SIG-M5 (cell line): ENCODE measurements around the gene GLI1.
"Not testable (repeated sequence)": the region's sequence is repeated elsewhere in the genome, so short reads cannot be mapped to it uniquely, and the experiment has no call there.

Experiments
- DNase-seq: peaks from one replicate; lab custom pipeline; 2025; lab: John Stamatoyannopoulos, UW

GLI1 gene

DNA sequence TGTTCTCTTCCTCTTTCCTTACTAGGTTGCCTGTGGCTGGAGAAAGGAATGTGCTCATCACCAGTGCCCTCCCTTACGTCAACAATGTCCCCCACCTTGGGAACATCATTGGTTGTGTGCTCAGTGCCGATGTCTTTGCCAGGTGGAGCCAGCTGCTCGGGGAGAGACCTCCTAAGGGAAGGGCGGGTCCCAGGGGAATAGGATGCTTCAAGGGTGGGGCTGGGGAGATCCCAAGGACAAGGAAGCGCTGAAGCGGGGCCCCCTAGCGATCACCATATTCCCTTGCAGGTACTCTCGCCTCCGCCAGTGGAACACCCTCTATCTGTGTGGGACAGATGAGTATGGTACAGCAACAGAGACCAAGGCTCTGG, 38.5 kb downstream of the GLI1 start:
- DNase-seq = no peak

DNA sequence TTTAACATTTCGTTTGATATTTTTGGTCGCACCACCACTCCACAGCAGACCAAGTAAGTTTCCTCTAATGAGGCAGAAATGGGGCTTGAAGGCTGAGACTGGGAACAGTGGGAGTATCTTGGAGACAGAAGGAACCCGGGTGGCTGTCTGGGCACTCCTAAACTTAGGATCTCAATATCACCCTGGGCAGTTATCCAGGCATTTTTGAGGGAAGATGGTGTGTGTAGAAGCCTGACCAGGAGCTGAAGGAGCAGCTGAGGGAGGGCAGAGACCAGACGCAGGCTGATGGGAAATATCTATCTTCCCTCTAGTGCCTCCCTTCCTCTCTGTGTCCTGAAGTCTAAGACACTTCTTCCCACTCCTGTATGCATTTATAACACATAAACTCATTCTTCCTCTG, 39.0 kb downstream of the GLI1 start:
- no peak for DNase-seq

DNA sequence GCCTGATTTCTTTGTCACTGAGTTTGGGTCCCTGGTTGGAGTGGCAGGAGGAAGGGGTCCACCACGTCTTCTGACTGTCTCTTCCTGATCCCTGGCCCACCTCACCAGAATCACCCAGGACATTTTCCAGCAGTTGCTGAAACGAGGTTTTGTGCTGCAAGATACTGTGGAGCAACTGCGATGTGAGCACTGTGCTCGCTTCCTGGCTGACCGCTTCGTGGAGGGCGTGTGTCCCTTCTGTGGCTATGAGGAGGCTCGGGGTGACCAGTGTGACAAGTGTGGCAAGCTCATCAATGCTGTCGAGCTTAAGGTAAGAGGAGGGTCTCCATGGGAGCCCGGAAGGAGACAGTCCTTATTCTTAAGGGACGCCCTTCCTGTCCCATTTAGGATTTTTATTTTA, 40.6 kb downstream of the GLI1 start:
- no peak for DNase-seq

DNA sequence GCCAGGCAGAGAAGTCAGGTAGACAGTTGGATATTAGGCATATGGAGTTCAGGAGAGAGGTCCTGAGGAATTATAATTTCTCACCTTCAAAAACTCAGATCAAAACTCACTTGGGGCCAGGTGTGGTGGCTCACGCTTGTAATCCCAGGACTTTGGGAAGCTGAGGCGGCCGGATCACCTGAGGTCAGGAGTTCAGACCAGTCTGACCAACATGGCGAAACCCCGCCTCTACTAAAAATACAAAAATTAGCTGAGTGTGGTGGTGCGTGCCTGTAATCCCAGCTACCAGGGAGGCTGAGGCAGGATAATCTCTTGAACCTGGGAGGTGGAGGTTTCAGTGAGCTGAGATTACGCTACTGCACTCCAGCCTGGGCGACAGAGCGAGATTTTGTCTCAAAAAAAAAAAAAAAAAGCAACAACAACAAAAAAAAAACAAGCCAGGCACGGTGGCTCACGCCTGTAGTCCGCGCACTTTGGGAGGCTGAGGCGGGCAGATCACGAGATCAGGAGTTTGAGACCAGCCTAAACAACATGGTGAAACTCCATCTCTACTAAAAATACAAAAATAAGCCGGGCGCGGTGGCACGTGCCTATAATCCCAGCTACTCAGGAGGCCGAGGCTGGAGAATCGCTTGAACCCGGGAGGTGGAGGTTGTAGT, 42.9 kb downstream of the GLI1 start:
- not testable (repeated sequence) for DNase-seq

DNA sequence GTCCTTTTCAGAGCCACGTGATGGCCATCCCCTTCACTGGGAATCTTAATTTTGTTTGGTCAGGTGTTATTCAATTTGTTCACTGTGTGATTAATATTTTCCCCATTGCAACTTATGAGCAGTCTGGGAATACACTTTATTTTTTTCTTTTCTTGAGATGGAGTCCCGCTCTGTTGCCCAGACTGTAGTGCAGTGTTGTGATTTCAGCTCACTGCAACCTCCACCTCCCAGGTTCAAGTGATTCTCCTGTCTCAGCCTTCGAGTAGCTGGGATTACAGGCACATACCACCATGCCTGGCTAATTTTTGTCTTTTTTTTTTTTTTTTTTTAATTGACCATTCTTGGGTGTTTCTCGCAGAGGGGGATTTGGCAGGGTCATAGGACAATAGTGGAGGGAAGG, 47.0 kb downstream of the GLI1 start:
- not testable (repeated sequence) for DNase-seq

GRCh38 chr12:57507796-57508195, 48.2 kb downstream of the GLI1 start:
- not testable (repeated sequence) for DNase-seq

GRCh38 chr12:57511161-57511560, 51.6 kb downstream of the GLI1 start:
- no peak for DNase-seq

DNA sequence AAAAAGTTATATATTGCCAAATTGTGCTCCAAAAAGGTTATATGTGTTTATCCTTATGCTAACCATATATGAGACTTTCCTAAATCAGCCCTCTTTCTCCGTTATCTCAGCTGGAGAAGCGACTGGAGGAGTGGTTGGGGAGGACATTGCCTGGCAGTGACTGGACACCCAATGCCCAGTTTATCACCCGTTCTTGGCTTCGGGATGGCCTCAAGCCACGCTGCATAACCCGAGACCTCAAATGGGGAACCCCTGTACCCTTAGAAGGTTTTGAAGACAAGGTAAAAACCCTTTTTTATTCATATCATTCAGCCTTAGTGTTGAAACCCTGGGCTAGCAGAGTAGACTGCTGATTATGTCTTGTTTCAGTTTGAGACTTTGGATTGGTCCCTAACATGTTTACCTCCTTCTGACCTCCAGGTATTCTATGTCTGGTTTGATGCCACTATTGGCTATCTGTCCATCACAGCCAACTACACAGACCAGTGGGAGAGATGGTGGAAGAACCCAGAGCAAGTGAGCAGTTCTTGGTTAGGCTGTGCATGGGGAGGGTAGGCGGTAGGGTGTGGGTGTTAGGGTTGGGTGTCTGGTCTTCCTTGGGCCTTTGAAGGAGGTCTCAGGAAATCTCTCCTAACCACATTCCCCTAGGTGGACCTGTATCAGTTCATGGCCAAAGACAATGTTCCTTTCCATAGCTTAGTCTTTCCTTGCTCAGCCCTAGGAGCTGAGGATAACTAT, 52.2 kb downstream of the GLI1 start:
- DNase-seq = no peak

DNA sequence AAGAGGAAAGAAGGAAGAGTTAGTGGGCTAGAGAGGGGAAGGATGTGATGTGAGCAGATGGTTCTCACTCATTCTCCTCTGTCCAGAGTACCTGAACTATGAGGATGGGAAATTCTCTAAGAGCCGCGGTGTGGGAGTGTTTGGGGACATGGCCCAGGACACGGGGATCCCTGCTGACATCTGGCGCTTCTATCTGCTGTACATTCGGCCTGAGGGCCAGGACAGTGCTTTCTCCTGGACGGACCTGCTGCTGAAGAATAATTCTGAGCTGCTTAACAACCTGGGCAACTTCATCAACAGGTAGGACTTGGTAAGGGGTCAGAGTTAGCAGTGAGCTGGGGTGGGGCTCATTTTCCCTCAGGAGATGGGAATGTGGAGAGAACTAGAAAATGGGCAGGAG, 53.1 kb downstream of the GLI1 start:
- DNase-seq = no peak

GRCh38 chr12:57513266-57513665, 53.7 kb downstream of the GLI1 start:
- no peak for DNase-seq

DNA sequence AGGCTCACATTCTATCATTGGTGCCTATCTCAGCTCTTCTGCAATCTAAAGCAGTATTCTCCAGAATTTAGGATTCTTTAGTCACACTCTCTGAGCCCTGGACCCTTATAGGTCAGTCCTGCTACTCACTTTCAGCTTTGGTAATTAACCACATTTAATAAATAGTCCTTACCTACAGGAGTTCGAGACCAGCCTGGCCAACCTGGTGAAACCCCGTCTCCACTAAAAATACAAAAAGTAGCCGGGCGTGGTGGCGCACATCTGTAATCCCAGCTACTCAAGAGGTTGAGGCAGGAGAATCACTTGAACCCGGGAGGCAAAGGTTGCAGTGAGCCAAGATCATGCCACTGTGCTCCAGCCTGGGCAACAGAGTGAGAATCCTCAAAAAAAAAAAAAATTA, 54.1 kb downstream of the GLI1 start:
- DNase-seq = not testable (repeated sequence)

- not testable (repeated sequence) for DNase-seq
Measured at GRCh38 chr12:57514246-57514645, 54.7 kb downstream of the GLI1 start.

DNA sequence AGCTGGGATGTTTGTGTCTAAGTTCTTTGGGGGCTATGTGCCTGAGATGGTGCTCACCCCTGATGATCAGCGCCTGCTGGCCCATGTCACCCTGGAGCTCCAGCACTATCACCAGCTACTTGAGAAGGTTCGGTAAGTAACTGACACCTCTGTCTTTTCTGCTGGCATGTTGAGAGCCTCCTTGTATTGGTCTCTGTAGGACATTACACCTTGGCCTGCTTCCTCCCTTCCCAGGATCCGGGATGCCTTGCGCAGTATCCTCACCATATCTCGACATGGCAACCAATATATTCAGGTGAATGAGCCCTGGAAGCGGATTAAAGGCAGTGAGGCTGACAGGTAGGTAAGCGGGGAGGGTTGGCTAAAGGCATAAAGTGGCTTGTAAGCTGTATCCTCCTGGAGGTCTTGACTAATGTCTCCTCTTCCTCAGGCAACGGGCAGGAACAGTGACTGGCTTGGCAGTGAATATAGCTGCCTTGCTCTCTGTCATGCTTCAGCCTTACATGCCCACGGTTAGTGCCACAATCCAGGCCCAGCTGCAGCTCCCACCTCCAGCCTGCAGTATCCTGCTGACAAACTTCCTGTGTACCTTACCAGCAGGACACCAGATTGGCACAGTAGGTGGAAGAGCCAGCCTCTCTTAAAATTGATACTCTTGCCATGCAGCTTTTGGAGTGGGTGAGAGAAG, 55.3 kb downstream of the GLI1 start:
- DNase-seq = no peak

DNA sequence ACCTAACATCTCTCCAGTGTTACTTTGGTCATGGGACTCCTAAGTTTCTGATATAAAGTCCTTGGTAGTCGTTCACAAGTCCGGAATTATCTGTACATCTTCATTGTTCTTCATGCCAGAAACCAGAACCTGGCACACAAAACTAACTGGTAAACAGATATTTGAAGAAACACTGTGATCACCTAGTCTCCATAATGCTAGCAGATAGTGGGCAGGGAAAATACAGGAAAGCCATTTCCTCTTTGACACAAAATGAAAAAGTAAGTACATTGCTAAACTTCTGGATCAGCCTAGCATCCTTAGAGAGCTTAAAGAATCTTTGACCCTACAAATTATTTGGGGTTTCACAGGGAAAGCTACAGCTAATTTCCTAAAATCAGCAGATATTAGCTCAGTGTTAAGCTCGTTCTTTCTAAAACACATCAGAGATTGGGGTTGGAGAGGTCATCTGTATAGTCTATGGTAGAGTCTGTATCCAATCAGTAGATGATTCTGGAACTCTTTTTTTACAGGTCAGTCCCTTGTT, 55.9 kb downstream of the GLI1 start:
- no peak for DNase-seq

GRCh38 chr12:57515934-57516541, 56.5 kb downstream of the GLI1 start:
- no peak for DNase-seq

DNA sequence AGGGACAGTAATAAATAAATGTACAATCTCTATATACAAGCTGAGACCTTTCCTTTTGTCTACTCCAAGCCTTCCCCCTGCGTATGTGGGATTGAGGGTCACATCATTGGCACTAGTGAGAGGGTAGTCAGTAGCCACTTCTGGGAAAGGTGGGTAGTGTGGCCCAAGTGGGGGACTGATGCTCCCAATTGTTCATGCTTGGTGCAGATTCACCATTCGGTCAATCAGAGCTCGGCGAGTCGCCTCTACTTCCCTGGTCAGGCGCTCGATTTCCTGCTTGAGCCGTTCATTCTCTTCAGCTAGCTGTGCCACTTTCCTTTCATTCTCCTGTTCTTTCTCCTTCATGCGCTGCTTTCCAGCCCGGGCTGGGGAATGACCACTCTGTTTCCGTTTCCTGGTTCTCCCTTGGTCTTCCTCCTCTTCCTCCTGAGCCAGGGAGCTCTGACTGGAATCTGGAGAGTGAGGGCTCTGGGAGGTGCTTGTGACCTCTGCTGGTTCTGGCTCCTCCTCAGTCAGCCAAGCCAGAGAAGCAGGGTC, 57.1 kb downstream of the GLI1 start:
- no peak for DNase-seq

GRCh38 chr12:57517187-57517586, 57.6 kb downstream of the GLI1 start:
- DNase-seq = no peak

DNA sequence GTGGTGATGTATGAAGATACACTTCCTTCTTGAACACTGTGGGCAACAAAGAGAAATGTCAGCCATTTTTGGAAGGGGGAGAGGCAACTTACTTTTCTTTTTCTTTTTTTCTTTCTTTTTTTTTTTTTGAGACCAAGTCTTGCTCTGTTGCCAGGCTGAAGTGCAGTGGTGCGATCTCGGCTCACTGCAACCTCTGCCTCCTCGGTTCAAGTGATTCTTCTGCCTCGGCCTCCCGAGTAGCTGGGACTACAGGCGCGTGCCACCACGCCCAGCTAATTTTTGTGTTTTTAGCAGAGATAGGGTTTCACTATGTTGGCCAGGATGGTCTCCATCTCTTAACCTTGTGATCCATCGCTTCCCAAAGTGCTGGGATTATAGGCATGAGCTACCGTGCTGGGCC, 58.1 kb downstream of the GLI1 start:
- not testable (repeated sequence) for DNase-seq

DNA sequence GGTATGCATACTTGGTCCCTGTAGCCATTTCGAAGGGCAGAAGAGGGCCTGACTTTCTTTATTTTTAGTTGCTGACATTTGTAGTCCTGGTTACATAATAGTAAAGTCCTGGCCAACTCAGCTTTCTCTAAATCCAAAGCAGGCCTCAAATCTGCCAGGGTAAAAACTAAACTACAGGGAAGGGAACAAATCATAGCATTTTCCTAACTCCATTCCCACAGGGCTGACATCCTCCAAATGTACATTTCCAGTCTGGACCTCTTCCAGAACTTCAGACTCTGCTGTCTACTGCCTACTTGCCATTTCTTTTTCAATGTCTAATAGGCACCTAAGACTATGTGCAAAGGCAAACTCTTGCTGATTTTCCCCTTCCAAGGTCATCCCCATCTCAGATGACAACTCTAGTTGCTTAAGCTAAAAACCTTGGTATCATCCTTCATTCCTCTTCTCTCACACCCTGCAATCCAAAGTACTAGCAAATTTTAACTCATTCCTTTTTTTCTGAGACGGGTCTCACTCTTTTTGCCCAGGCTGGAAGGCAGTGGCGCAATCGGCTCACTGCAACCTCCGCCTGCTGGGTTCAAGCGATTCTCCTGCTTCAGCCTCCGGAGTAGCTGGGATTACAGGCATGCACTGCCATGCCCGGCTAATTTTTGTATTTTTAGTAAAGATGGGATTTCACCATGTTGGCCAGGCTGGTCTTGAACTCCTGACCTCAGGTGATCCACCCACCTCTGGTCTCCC, 58.8 kb downstream of the GLI1 start:
- no peak for DNase-seq

GRCh38 chr12:57518920-57519795, 59.6 kb downstream of the GLI1 start:
- no peak for DNase-seq

DNA sequence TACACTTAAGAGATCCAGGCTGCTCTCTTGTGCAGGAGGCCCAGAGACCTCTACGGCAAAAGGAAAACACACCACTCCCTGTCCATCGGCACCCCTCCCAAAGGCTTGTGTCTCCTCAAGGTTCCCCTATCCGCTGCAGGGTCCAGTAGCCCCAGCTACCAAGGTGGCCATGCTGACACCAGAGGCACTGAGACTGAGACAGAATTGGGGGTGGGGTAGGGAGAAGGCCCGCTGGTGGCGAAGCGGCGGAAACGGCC, 60.1 kb downstream of the GLI1 start:
- DNase-seq = no peak
